HPDE6-E6E7 (cell line): ENCODE measurements around the gene HOXA10.
A peak's percentile ranks its signal among the peaks of the same experiment; 100 is the strongest.

ENCODE experiments used
- DNase-seq: peaks from one replicate; pipeline ENCODE4 v3.0.0; 2011; ENCODE audit warnings: missing footprints; ENCODE audit errors: extremely low spot score

The HOXA10 gene

DNA sequence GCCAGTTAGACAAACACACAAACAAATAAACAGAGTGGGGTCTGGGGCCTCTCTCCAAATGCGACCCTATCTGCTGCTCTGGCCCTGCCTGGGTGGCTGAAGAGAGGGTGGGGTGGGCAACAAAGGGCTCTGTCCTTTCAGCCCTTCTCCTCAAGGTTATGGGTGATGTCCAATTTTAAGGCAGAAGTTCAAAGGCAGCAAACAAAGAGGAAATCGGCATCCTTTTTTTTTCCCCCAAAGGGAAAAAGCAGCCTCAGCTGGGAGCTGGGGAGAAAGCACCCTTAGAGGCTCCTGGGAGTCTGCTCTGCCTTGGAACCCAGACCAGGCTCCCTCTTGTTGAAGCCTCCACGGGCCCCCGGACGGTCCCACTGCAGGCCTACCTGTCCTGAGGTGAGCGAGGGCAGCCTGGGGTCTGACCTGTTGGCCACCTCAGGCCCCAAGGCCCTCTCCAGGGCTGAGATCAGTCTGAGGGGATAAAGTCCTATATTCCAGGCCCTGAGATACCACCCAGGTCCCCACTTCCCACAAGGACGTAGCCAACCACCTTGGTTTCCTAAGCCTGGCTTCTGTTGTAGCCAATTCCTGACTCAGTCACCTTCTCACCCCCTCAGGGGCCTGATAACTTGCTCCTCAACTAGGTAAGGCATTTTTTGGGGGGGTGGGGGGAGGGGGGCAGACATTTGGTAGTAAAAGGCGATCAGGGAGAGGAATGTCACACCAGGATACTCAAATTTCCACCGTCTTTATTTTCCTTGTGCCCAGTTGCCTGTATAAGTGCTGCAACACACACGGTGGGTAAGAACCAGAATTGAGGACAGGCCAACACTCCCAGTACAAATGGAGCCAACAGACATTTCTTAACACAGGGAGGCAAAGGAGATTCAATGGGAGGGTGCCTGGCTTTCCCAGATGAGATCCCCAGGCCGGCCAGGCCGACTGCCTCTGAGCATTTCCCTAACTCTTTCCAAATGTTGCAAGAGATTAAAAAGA lies 6.6 kb upstream of the HOXA10 start:
- no peak for DNase-seq

DNA sequence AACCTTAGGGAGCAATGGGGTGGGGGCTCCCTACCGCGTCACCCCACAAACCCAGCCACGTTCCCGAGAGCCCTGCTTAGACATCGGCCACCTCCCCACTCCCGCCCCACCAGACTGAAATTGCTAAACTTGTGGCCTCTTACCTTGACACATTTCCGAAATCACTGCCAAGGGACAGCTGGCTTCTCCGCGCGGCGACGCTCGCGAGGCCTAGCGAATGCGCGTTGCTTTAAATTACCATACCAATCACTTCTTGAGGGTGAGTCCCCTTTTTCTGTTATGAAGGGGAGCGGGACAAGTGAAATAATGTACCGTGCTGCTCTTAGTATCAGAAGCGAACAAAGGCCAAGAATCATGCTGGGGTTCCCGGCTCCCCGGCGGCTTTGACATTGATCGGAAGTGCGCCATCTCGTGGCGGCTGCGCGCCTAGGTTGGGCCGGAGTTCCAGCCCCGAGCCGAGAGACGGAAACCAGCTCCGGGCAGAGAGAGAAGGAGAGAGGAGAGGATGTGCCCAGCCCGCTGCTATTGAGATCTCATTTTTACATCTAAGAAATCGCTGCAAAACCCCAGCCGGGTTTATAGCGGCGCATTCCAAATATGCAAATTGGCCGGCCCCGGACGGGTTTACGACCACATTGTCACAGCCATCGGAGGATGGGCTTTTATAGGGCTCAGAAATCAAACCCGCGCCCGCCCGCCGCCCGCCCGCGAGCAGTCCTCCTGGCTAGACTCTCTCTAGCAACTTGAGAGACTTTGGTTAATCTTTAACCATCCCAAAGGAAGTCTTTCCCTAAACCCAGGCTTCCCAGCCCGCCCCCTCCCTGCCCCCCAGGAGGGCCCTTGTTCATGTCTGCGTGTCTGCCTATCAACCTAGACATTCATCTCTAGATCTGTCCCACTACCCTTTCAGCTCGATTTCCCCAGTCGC lies 5.6 kb upstream of the HOXA10 start:
- DNase-seq: peak; percentile 53

DNA sequence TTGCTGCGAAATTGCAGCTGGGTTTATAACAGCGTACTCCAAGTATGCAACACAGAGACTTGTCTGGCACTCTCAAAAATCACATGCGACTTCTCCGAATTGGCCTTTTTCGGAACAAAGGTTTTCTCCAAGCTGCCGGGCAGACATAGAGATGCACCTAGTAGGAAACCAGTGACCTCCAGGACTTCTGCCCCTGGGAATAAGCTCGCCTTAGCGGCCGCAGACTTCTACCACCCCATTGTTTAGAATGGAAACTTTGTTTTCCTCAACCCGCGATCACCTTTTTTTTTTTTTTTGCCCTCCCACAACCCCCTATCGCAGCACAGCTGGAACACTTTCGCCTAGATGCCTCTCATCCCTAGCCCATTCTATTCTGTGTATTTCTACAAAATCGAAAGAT lies 4.9 kb upstream of the HOXA10 start:
- DNase-seq: no peak

DNA sequence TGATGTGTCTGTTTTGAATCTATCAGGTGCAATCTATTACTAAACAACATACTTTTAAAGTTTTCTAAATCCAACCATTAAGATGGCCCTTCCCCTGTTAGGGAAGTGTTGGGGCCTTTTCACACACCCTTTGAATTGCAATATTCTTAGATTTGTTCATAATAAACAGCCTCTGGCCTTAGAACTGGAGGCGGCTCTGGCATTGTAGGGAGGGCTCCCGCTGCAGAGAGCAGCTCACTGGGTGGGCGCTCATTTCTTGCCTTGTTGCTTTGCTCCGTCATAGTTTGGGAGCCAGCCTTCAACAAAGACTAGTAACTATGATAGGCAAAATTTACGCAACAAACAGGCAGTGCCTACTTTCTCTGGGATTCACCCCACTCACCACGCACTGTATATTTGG lies 4.2 kb upstream of the HOXA10 start:
- DNase-seq: no peak

DNA sequence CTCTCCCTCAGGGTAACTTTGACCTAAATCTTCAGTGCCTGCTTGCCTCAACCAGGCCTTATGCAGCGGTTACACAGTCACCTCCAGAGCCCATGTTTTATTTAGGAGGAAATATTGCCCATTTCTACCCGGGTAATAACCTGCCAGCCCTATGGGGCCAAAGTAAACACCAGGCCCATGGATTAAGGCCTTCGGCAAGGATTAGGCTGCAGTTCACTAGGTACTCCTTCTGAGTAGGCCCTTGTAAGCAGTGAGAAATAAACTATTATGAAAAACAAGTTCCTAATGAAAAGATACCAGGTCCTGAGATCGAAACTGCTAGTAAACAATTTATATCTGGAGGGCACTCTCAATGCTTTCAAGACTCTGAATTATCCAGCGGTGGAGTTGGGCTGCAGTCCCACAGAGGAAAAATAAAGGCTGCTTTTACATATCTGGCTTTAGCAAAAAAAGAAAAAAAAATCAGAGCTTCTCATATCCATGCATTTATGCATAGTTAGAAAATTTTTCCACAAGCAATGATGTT lies 3.7 kb upstream of the HOXA10 start:
- DNase-seq: no peak

DNA sequence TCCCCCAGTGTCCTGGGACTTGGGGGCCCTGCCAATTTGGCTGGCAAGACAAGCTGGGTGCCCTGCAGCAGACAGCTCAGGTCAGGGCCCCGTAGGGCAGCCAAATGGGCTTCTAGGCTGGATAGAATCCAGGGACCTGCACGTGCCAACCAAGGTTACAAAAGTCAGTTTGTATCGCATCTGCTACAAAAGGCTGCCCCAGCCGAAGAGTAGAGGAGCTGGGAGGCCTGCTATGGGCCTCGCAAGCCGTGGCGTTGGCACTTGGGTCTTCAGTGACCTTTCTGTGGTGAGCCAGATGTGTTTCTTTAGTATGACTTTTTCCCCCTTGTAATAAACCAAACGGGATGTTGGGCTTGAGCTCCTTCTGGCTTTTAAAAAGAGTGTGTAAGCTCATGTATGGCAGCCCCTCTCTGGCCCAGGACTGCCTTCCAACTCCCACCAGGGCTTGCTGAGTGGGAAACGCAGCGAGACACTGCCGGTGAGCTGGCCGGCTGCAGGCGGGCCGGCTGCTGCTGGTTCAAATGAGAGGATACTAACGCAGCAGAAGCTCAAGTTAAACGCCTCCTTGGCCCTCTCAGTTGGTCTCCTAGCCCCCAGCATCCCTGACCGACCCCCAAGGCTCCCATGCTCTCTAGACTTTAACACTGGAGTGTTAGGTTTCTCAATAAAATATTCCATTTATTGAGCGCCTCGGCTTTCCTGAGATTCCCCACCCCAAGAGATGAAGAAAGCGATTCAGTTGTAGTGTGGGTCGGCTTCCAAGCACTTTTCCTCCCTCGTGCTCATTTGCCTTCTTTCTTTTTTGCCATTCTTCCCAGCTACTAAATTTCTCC lies 3.1 kb upstream of the HOXA10 start:
- no peak for DNase-seq

DNA sequence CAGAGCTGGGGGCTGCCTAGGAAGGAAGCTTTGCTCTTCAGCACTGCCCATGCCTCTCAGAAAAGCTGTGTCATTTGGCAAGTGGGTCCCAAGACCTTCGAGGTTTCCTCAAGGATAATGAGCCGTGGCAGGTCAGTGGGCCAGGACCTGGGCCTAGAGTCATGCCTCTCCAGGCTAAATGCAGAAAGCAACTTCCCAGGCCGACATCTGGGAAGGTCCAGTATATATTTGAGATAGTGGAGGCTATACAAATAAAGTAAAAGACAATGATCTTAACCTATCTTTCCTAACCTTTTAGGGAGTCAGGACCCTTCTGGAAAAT lies 2.4 kb upstream of the HOXA10 start:
- DNase-seq: no peak

DNA sequence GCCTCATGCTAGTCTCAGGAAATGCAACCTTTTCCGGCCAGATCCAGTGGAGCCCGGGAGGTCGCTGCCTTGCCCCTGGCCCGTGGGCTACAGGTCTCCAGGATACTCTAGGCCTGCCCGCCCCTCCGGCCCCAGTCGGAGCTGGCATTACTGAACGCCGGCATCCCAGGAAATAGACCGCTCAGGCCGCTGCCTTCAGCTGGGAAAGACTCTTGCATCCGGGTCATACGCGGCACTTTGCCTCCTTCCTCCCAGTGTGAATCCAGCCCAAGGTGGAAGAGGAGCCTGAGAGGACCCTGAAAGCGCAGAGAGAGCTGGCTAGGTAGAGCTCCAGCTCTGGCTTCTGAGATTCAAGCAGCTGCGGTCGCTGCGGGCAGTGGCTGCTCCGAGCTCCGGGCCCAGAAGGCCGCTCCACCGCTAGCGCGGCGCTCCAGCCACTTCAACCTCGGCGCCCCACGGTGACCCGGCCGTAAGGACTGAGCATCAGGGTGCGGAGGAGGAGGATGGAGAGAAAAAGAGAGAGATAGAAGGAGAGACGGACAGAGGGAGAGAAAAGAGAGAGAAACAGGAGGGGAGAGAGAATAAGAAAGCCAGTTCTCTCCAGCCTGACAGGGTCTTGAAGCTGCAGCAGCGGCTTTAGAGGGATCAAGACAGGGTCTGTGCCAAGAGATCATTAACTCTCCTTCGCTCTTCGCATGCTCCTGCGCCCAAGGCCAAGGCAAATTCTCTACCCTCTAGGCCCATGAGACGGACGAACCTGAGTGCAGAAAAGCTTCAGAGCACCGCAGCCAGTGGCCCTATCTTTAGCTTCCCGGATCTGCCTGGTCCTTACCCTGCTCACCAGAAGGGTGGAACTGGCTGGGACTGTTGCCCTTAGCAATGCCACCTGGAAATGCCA lies 1.8 kb upstream of the HOXA10 start:
- no peak for DNase-seq

DNA sequence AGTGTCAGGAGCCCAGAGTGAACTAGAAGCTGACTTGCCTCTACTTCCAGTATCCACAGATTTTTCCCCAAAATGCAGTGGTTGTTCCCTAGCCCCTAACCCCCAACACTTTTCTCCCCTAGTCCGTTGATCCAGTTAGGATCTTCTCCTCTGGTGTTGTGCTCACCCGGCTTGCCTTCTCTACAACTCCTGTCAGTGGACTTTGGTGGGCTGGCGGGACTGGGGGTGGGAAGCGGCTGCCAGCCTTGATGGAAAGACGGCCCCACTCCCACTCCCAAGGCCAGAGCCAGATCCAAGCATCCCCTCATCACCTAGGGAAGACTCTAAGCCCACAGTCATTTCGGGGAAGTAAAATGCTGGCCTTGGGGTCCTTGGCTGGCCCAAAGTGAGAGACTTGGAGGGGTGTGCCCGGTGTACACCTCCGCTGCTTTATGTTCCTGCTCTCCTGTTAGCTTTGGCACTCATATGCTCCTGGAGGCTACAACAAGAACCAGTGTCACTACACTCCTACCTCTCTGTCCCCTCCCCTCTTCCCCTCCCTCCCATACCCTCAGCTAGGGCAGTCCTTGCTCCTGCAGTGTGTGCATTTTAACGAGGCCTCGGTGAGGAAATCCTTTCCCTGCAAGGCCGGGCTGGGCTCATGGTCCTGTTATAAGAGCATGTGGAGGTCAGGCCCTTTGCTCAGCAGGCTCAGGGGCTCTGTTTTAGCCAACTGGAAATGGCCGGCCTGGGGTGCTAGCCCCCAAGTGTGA lies 930 bp upstream of the HOXA10 start:
- no peak for DNase-seq

DNA sequence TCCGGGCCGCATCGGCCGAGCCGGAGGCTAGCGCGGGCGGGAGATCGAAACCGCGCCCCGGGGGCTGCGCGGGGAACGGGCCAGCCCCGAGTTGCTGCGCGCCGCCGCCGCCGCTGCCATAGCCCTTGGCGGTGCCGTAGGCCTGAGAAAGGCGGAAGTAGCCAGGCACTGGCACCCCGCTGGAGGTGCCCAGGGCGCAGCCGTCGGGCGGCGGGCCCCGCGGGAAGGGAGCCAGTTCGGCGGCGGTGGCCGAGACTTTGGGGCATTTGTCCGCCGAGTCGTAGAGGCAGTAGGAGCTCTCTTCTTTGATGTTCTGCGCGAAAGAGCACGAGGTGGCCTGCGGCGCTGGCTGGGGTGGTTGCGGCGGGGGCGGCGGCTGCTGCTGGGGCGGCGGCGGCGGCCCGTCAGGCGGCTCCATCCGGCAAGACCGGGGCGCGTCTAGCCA lies 587 bp downstream of the HOXA10 start:
- no peak for DNase-seq

DNA sequence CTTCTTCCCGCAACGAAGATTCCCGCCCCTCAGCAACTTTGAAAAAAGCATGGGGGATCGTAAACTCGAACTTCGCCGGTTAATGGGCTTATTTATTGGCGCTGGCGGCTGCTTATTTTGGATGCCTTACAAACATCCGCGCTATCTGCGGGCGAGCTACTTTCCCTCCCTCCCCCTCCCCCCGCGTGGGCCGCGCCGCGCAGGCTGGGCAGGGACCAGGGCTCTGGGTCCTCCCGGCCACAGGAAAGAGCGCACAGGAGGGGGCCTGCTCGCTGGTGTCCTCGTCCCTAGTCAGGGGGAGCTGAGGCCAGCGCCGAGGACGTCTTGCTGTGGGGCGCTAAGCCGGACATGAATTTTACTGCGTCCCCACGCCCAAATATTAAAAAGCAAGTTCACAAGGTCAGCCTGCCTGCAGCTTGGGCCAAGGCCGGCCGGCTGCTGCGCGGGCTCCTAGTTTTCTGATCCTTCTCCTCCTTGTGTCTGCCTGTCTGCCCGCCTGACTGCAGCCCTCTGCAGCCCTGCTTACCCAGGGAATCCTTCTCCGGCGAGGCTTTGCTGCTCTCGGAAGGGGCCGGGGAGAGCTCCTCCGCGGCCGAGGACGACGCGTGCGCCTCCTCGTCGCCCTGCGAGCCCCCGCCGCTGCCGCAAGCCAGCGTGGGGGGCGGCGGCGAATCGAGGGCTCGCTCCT lies 1.2 kb downstream of the HOXA10 start:
- no peak for DNase-seq

DNA sequence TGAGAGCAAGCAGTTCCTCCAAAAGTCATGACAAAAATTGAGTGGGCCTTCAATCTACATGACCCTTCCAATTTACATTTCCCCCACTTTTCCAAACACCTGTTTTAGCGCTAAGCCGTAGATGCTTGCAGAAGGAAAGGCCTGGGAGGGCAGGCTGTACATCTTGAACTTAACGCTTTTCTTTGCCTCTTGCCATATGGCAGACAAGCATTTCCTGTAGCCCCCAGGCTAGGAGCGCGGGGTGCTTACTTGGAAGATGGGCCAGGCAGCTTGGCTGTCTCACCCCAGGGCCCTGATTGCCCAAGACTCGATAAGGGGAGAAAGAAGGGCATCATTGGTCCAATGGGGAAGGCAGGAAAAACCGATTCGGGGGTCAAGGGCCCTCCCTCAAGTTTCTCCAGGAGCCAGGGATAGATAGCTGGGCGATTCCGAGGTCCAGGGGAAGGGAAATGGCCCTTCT lies 1.8 kb downstream of the HOXA10 start:
- DNase-seq: no peak

DNA sequence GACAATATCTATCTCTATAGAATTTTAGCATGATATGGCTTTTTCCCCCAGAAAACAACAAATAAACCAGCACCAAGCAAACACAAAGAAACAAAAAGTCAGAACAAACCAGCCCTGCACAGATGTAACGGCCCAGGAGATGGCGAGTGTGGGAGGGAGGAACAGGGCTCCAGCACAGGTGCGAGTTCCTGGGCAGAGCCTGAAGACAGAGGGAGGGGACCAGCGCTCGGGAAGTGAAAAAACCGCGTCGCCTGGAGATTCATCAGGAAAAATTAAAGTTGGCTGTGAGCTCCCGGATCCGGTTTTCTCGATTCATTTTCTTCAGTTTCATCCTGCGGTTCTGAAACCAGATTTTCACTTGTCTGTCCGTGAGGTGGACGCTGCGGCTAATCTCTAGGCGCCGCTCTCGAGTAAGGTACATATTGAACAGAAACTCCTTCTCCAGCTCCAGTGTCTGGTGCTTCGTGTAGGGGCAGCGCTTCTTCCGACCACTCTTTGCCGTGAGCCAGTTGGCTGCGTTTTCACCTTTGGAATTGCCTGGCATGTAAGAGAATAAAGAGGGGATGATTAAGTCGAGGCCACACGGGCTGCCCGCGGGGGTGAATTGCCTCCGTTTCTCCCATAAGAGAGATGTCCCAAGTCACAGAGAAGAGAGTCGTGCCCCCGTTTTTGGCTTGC lies 2.3 kb downstream of the HOXA10 start:
- no peak for DNase-seq

DNA sequence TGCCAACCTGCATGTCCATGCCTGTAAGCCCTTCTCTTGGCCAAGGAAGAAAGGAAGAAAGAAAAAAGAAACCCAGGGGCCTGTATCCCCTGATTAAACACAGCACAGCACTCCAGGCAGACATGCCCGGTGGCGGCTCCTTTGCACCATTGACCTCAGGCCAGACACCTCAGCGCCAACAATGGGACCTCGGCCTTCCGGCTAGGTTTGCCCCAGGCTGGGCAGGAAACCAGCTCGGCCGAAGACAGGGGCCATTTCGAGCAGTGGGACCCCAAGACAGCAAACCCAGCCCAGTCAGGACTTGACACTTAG lies 2.8 kb downstream of the HOXA10 start:
- no peak for DNase-seq

DNA sequence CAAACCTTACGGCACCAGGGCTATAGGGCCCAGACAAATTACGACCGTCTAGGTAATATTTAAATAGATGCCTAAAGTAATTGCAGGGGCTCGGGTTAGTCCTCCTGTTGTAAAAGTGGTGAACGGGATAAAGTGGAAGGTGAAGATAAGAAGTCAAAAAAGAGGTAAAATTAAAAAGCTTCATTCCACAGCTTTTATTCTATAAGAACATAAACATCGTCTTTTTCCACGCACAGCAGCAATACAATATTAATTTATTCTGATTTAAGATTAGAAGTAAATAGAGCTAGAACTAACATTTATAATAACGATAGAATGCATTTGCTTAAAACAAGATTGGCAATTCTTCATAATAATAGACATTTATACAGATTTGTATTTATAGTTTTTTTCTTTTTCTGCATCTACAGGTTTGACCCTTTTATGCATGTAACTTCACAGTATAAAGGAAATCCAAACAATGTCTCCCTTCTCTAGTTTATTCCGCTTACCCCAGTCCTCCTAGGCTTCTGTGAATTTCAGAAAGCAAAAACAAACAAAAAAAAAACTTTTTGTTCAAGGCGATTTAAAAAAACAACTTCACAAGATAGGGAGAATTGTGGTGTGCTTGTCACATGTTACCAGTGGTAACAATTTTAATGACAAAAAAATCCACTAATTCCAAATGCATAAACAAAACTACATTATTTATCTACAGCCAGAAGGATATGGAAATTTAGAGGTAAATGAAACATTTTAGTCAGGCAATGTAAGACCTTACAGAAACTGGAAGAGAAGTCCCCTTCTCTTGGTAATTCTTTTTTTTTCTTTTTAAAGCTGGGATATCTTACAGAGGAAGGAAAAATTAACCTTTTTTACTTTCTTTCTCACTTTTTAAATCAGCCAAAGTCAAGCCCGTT lies 3.4 kb downstream of the HOXA10 start:
- DNase-seq: no peak

DNA sequence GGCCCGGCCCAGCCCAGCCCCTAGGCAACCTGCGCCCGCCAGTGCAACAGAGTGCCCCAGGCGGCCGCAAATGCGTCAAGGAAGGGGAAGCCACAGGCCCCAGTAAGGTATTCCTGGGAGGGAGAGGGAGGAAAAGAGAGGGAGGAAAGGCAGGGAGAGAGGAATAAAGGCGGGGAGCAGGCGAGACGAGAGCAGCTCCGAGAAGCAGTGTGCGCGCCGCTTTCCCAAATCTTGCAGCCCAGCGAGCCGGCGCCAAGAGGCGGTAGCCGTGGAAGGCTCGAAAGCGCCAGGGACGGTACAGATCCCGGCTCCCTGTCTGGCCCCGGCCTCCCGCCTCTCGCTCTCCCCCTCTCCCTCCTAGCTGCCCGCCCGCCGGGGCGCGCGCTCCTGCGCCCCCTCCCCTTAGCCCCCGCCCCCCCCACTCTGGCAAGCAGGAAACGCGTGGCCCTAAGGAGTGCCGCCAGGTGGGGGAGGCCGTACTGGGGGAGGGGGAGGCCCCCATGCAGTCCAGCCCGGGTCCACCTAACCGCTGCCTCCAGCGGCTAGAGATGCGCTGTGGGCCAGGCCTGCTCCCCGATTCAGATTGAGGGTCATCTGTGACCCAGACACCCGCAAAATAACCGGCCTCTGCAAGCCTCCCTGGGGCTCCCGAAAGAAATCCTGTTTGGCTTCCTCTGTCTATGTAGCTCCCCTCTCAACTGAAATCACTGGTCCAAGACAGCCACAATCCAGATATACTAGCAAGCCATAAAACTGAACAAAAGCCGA lies 4.3 kb downstream of the HOXA10 start:
- no peak for DNase-seq
